NB4 (cell line): ENCODE data around the gene PRKCE.

Experiments
- DNase-seq: peaks from one replicate; pipeline ENCODE4 v3.0.0; 2010; ENCODE audit warnings: low read depth
- H3K4me3 ChIP-seq: one replicate; pipeline ENCODE4 v1.5.1; 2011; ENCODE audit warnings: mild to moderate bottlenecking, low read depth, low read length, moderate library complexity
- CTCF ChIP-seq: IDR thresholded peaks from one replicate; pipeline ENCODE4 v1.5.1; 2012; ENCODE audit warnings: low read depth, low read length
- MAX ChIP-seq: IDR thresholded peaks from 2 replicates; pipeline ENCODE4 v1.6.1; 2011; ENCODE audit warnings: low read depth, low read length
- MYC ChIP-seq: IDR thresholded peaks from 2 replicates; pipeline ENCODE4 v1.6.1; 2011; ENCODE audit warnings: low read depth, low read length
- POLR2A ChIP-seq: IDR thresholded peaks from 2 replicates; pipeline ENCODE4 v1.6.1; 2011; ENCODE audit warnings: mild to moderate bottlenecking; ENCODE audit not compliant: insufficient read length; ENCODE audit errors: extremely low read depth

The PRKCE gene

DNA sequence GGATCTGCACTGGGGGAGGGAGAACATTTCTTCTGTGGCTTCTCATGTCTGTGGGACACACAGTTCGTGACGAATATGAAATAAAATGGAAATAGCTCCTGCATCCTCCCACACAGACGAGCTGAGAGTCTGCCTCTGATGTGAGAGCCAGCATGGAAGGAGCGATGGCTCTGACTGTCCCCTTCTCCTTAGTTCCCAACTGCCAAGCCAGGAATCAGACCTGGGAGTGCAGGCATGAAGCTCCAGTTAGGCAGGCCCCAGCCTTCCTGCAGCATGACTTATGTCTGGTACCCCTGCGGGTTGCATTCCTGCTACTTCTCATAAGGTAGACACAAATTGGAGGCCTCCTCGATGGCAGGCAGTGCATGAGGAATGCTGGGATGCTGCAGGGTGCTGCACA, 56.2 kb downstream of the PRKCE start:
- H3K4me3 ChIP-seq = no peak overlapping the region
- TF ChIP-seq CTCF (no peak), MAX (no peak), POLR2A (no peak), MYC (no peak)
- no peak for DNase-seq

DNA sequence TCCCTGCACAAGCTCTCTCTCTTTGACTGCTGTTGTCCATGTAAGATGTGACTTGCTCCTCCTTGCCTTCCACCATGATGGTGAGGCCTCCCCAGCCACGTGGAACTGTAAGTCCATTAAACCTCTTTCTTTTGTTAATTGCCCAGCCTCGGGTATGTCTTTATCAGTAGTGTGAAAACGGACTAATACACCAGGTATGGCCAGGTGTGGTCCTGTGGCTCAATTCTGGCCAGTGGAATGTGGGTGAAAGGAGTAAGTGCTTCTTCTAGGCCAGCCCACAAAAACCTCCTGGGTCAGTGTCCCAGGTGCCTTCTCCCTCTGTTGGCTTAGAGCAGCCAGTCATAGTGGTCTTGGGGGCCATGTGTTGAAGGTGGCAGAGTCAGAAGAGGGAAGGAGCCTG, 57.0 kb downstream of the PRKCE start:
- H3K4me3 ChIP-seq = no peak overlapping the region
- TF ChIP-seq POLR2A (no peak), MAX (no peak), MYC (no peak), CTCF (no peak)
- DNase-seq = no peak

DNA sequence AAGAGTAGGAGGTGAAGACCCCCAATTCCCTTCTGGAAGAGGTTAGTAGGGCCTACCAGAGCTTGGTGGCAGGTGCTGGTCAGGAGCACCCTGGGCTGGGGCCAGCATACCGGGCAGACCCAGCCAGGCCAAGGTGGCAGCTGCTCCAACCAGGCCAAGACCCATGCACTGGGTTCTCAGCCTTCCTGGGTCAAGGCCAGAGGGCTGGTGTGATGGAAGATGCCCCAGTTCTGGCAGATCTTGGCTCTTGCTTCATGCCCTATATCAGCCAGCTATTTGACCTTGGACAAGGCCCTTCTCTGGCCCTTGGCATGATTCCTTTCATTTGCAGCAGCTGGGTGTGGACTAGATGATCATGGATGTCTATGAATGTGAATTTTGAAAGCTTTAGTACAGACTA, 57.7 kb downstream of the PRKCE start:
- no peak for TF ChIP-seq MAX
- TF ChIP-seq MYC = no peak
- TF ChIP-seq CTCF = no peak
- TF ChIP-seq POLR2A = no peak
- no peak overlapping the region for H3K4me3 ChIP-seq
- no peak for DNase-seq

DNA sequence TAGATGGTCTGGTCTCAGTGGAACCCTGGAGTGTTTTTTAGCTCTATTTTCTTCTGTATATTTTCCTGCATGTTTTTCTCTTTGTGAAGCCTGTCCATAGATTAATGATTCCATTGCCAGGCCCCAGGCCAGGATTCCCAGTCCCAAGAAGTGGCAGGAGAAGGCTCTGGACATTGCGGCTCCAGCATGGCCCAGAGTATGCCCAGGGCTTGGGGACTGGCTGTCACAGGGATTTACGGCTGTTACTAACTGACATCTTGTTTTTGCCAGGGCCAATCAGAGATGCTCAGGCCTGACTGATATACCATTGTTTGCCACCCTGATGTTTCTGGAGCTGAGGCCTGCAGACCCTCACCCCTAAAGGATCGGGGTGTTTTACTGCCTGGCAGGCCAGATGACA, 59.0 kb downstream of the PRKCE start:
- DNase-seq = no peak
- TF ChIP-seq CTCF = no peak
- no peak for TF ChIP-seq POLR2A
- no peak for TF ChIP-seq MYC
- TF ChIP-seq MAX = no peak
- H3K4me3 ChIP-seq = no peak overlapping the region

GRCh38 chr2:45711224-45711623, 59.7 kb downstream of the PRKCE start:
- TF ChIP-seq POLR2A (no peak), CTCF (no peak), MAX (no peak), MYC (no peak)
- DNase-seq = no peak
- no peak overlapping the region for H3K4me3 ChIP-seq

- no peak for DNase-seq
- TF ChIP-seq CTCF (no peak), MAX (no peak), MYC (no peak), POLR2A (no peak)
- H3K4me3 ChIP-seq = no peak overlapping the region
Observed at GRCh38 chr2:45712570-45712969, 61.1 kb downstream of the PRKCE start.
